Stomach (tissue), 9 donors: ENCODE measurements around the gene TMEM44. TPM values are rescaled to one million over a fixed set of nuclear protein-coding genes. Genes with fewer than 3 reads are reported as not detected.

Experiments used
- DNase-seq, 2 donors: peaks; one replicate each; pipeline versions ENCODE4 v3.0.0 to v3.0.0-alpha.2; 2013 to 2019
- H3K27ac ChIP-seq, 5 donors: fragments of 200-600 bp in 4 of 5; sonication (generic) in 4 of 5; one replicate each; pipeline ENCODE4 v1.5.1; 2013 to 2019; ENCODE audit warnings: mild to moderate bottlenecking in 1 of 5, moderate library complexity in 1 of 5
- H3K27me3 ChIP-seq, 3 donors: fragments of 200-600 bp; sonication (generic); one replicate each; pipeline ENCODE4 v1.5.1; 2017 to 2019; ENCODE audit warnings: mixed run types in 1 of 3
- H3K36me3 ChIP-seq, 4 donors: fragments of 200-600 bp; sonication (generic); 1 replicate in 3 of 4; 2 replicates in 1 of 4; pipeline ENCODE4 v1.5.1; 2016 to 2019
- H3K4me1 ChIP-seq, 4 donors: fragments of 200-600 bp; sonication (generic); one replicate each; pipeline ENCODE4 v1.5.1; 2016 to 2019
- H3K4me3 ChIP-seq, 4 donors: fragments of 200-600 bp; sonication (generic) in 3 of 4; one replicate each; pipeline ENCODE4 v1.5.1; 2016 to 2019; ENCODE audit warnings: mild to moderate bottlenecking in 1 of 4
- H3K9me3 ChIP-seq, 4 donors: fragments of 200-600 bp; sonication (generic); one replicate each; pipeline ENCODE4 v1.5.1; 2016 to 2019
- EP300 ChIP-seq: sonication (generic); formaldehyde crosslinking; IDR thresholded peaks from one replicate; pipeline ENCODE4 v1.6.1; 2017; ENCODE audit warnings: antibody characterized with exemption
- POLR2A ChIP-seq, 4 donors: fragments of 450-650 bp; IDR thresholded peaks; one replicate each; pipeline ENCODE4 v1.6.1; 2016; ENCODE audit warnings: antibody characterized with exemption in 4 of 4, control low read depth in 2 of 4, mild to moderate bottlenecking in 1 of 4, moderate library complexity in 1 of 4
- POLR2AphosphoS5 ChIP-seq, 3 donors: sonication (generic); formaldehyde crosslinking; IDR thresholded peaks; one replicate each; pipeline ENCODE4 v1.6.1; 2016; ENCODE audit warnings: antibody characterized with exemption in 3 of 3
- WGBS, 5 donors: extraction: QIAGEN DNeasy Blood & Tissue Kit in 3 of 5; methylation state at CpG; one replicate each; pipeline versions ENCODE4 v1.1.5 to v1.1.7; 2013 to 2018; 5-methylcytosine and 5-hydroxymethylcytosine counted together
- intact Hi-C: fragments of 100-400 bp; cut with DNase I; formaldehyde crosslinking; loops from one replicate; pipeline ENCODE4 v1.15.1; 2023; ENCODE audit warnings: low total_unique reads
- polyA plus RNA-seq, 3 donors: library from polyadenylated mRNA; stranded (reverse); fragments of 200-250 nt; gene quantifications; one replicate each; pipeline ENCODE4 v1.2.3, GENCODE V29; 2013
- total RNA-seq, 5 donors: library from RNA; depleted of rRNA; stranded (reverse); fragments of >200 nt; gene quantifications; one replicate each; pipeline versions ENCODE4 v1.1.0 to v1.2.3, GENCODE V29; 2014 to 2016
- TF ChIP-seq, protein P1 (sequence below), 7 experiments: fragments of 450-650 bp in 4 of 7; fragments of 200-600 bp in 3 of 7; sonication (generic) in 3 of 7; IDR thresholded peaks; one replicate each; pipeline ENCODE4 v1.5.1; 2016 to 2019; ENCODE audit warnings: antibody characterized with exemption in 7 of 7, control low read depth in 2 of 7, mild to moderate bottlenecking in 1 of 7
- donor health status: healthy with polysubstance abuse.
- donor health status: Bipolar disorder and iron deficiency.
- donor health status: healthy.

Gene TMEM44
- total and polyA plus RNA-seq, 8 donors, result 4.4 to 352 (median 9.4) TPM; not detected in 1

- intact Hi-C loops, result no loop called here
- 28 to 34% (median 31%) methylated on average over 13 to 18 of the region's 18 CpGs for WGBS, 5 donors
- TF ChIP-seq POLR2A (IDR thresholded peaks at IDR 0.05), result no peak
- no peak for TF ChIP-seq POLR2AphosphoS5 (IDR thresholded peaks at IDR 0.05)
- no peak for TF ChIP-seq EP300
- TF ChIP-seq, protein P1, sequence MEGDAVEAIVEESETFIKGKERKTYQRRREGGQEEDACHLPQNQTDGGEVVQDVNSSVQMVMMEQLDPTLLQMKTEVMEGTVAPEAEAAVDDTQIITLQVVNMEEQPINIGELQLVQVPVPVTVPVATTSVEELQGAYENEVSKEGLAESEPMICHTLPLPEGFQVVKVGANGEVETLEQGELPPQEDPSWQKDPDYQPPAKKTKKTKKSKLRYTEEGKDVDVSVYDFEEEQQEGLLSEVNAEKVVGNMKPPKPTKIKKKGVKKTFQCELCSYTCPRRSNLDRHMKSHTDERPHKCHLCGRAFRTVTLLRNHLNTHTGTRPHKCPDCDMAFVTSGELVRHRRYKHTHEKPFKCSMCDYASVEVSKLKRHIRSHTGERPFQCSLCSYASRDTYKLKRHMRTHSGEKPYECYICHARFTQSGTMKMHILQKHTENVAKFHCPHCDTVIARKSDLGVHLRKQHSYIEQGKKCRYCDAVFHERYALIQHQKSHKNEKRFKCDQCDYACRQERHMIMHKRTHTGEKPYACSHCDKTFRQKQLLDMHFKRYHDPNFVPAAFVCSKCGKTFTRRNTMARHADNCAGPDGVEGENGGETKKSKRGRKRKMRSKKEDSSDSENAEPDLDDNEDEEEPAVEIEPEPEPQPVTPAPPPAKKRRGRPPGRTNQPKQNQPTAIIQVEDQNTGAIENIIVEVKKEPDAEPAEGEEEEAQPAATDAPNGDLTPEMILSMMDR (IDR thresholded peaks at IDR 0.05), result no peak
- Histone ChIP-seq H3K4me1 (peaks cover 6 to 33% (median 14%) of the 10 kb centered on the region in 4 donors), H3K36me3 (no peaks in the 10 kb centered on the region), H3K27me3 (peaks cover 0 to 13% (median 0%) of the 10 kb centered on the region in 3 donors), H3K27ac (peak overlapping the region in 4 of 5 donors; percentile 42 to 57 (median 46)), H3K9me3 (no peaks in the 10 kb centered on the region), H3K4me3 (no peak overlapping the region)
- peak in 1 of 2 donors; percentile 85 for DNase-seq
These were observed 61.0 kb downstream of the TMEM44 start for GRCh38 chr3:194572143-194572789.

DNA sequence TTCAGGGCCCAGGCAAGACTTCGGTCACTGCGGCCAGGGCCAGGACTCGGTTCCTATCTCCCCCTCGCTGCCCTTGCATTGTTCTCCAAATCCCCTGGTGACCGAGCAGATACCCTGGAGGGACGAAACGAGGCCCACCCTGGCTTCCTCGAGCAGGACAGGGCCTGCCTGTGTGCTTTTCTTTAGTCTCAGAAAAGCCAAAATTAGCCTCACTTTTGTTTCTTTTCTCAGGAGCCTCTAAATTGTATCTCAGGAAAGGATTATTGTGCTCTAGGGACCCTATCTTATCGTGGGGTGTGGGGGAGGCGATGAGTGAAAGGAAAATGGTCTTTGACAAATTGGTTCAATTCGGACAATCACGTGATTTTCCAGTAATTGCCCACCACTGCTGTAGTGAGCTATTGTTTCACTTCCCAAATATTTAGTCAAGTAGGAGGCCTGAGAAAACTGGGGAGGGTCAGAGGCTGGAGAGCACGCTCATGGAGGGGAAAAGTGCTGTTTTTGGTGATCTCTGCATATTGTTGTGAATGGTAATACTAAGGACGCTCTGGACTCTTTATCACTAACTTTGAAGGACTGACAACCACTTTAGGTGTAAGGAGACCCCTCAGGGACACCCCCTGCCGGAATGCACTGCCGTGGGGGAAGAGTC is 61.6 kb downstream of the TMEM44 start:
- intact Hi-C loops, result no loop called here
- Histone ChIP-seq H3K9me3 (no peaks in the 10 kb centered on the region), H3K36me3 (no peaks in the 10 kb centered on the region), H3K27ac (peak overlapping the region in 4 of 5 donors; percentile 42 to 57 (median 46)), H3K4me3 (no peak overlapping the region), H3K4me1 (peaks cover 6 to 33% (median 14%) of the 10 kb centered on the region in 4 donors), H3K27me3 (peaks cover 0 to 13% (median 0%) of the 10 kb centered on the region in 3 donors)
- no peak for TF ChIP-seq POLR2AphosphoS5 (IDR thresholded peaks at IDR 0.05)
- no peak for TF ChIP-seq POLR2A (IDR thresholded peaks at IDR 0.05)
- TF ChIP-seq EP300, result no peak
- no peak for DNase-seq
- WGBS, 5 donors, result 76 to 77% (median 77%) methylated on average over 16 of the region's 16 CpGs

DNA sequence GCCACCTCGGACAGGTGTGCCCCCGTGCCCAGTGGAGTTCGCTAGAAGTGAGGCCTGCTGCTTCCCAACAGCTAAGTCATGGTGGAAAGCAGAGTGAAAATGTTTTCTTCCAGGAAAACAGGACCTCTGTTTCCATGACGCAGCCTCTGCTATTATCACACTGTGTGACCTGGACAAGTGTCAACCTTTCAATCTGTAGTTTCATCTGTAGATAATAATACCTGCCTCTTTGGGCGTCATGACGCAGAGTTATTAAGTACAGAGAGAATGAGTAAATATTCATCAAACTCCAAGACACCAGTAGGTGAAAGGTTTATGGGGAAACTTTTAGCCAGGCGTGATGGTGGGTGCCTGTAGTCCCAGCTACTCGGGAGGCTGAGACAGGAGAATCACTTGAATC is 62.3 kb downstream of the TMEM44 start:
- intact Hi-C loops, result no loop called here
- Histone ChIP-seq H3K4me1 (peaks cover 6 to 33% (median 14%) of the 10 kb centered on the region in 4 donors), H3K27ac (peak overlapping the region in 2 of 5 donors; percentile 42 to 44), H3K9me3 (no peaks in the 10 kb centered on the region), H3K4me3 (no peak overlapping the region), H3K27me3 (peaks cover 0 to 13% (median 0%) of the 10 kb centered on the region in 3 donors), H3K36me3 (no peaks in the 10 kb centered on the region)
- 69 to 84% (median 79%) methylated on average over 8 of the region's 8 CpGs for WGBS, 5 donors
- TF ChIP-seq, protein P1 (IDR thresholded peaks at IDR 0.05), result no peak
- TF ChIP-seq POLR2AphosphoS5 (IDR thresholded peaks at IDR 0.05) (no peak), EP300 (no peak), POLR2A (IDR thresholded peaks at IDR 0.05) (no peak)
- peak in 1 of 2 donors; percentile 47 for DNase-seq

DNA sequence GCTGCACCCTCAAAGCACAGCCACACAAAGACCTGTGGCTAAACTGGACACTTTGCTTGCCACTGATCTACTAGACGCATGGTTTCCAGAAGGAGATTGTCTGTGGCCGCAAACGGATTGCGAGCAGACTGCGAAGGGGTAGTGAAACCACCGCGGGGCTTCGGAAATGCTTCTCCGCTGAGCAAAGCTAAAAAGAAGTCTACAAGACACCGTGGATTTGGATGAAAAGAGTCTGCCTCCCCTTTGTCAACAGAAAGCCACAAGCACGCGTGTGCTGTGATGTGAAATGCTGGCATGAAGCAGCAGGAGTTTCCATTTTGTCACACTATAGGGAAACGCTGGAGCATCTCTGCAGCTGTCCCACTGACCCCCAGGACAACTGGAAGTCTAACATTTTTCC is 63.0 kb downstream of the TMEM44 start:
- Histone ChIP-seq H3K36me3 (no peaks in the 10 kb centered on the region), H3K27me3 (peaks cover 0 to 13% (median 0%) of the 10 kb centered on the region in 3 donors), H3K4me3 (no peak overlapping the region), H3K27ac (peak overlapping the region in 1 of 5 donors; percentile 26), H3K9me3 (no peaks in the 10 kb centered on the region), H3K4me1 (peaks cover 6 to 32% (median 14%) of the 10 kb centered on the region in 4 donors)
- intact Hi-C loops, result no loop called here
- no peak for TF ChIP-seq EP300
- TF ChIP-seq POLR2AphosphoS5 (IDR thresholded peaks at IDR 0.05), result no peak
- TF ChIP-seq, protein P1 (IDR thresholded peaks at IDR 0.05), result no peak
- no peak for TF ChIP-seq POLR2A (IDR thresholded peaks at IDR 0.05)
- no peak for DNase-seq
- WGBS, 5 donors, result 91 to 92% (median 92%) methylated on average over 13 of the region's 13 CpGs
